Adrenal gland (tissue), 5 donors: Measurements from ENCODE around the gene MAPK12.

ENCODE experiments used
- POLR2A ChIP-seq, 2 donors: fragments of 450-650 bp; IDR thresholded peaks; one replicate each; pipeline ENCODE4 v1.6.1; 2017; ENCODE audit warnings: antibody characterized with exemption in 2 of 2, mild to moderate bottlenecking in 2 of 2, moderate library complexity in 1 of 2
- TF ChIP-seq, protein P1 (sequence below), 6 experiments: fragments of 450-650 bp in 4 of 6; fragments of 200-600 bp in 2 of 6; sonication (generic) in 1 of 6; IDR thresholded peaks; 1 replicate in 5 of 6; 2 replicates in 1 of 6; pipeline versions ENCODE4 v1.5.1 to v1.8.0; 2016 to 2021; ENCODE audit warnings: antibody characterized with exemption in 6 of 6, mild to moderate bottlenecking in 2 of 6, moderate library complexity in 1 of 6
- donor health status: DM: no; HTN: no; CAD: no.

DNA sequence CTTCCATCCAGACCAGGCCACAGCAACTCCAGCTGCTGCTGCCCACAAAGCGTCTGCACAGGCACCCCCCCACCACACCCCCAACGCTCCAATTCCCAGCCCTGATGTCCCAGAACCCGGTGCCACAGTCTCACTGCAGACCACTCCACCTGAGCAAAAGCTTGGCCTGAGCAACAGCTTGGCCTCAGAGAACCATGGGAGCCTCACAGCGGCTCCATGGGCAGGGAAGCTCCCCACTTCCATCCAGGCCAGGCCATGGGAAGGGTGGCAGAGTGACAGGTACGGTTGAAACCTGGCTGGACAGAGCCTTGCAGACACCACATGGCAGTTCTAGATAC, 32.8 kb upstream of the MAPK12 start:
- TF ChIP-seq POLR2A (IDR thresholded peaks at IDR 0.05) = no peak
- TF ChIP-seq, protein P1, sequence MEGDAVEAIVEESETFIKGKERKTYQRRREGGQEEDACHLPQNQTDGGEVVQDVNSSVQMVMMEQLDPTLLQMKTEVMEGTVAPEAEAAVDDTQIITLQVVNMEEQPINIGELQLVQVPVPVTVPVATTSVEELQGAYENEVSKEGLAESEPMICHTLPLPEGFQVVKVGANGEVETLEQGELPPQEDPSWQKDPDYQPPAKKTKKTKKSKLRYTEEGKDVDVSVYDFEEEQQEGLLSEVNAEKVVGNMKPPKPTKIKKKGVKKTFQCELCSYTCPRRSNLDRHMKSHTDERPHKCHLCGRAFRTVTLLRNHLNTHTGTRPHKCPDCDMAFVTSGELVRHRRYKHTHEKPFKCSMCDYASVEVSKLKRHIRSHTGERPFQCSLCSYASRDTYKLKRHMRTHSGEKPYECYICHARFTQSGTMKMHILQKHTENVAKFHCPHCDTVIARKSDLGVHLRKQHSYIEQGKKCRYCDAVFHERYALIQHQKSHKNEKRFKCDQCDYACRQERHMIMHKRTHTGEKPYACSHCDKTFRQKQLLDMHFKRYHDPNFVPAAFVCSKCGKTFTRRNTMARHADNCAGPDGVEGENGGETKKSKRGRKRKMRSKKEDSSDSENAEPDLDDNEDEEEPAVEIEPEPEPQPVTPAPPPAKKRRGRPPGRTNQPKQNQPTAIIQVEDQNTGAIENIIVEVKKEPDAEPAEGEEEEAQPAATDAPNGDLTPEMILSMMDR (IDR thresholded peaks at IDR 0.05) = no peak
